Medulla oblongata (tissue), 1 donor: ENCODE measurements around the gene POLE.

Experiments
- DNase-seq: peaks from one replicate; pipeline ENCODE4 v3.0.0-alpha.2; 2015; ENCODE audit errors: extremely low spot score

The POLE gene

GRCh38 chr12:132631666-132632065, 55.5 kb downstream of the POLE start:
- DNase-seq: no peak

GRCh38 chr12:132630672-132631071, 56.5 kb downstream of the POLE start:
- no peak for DNase-seq

DNA sequence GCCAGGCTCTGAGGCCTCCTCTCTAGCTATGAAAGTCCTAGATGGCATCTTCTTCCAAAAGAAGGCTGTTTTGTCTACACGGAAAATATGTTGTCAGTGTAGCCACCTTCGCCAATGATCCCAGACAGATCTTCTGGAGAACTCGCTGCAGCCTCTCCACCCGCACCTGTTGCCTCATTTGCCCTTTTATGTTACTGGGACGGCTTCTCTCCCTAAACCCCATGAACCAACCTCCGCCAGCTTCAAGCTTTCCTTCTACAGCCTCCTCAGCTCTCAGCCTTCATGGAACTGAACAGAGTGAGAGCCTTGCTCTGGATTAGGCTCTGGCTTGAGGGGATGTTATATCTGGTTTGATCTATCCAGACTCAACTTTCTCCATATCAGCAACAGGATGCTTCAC, 57.8 kb downstream of the POLE start:
- DNase-seq: no peak

DNA sequence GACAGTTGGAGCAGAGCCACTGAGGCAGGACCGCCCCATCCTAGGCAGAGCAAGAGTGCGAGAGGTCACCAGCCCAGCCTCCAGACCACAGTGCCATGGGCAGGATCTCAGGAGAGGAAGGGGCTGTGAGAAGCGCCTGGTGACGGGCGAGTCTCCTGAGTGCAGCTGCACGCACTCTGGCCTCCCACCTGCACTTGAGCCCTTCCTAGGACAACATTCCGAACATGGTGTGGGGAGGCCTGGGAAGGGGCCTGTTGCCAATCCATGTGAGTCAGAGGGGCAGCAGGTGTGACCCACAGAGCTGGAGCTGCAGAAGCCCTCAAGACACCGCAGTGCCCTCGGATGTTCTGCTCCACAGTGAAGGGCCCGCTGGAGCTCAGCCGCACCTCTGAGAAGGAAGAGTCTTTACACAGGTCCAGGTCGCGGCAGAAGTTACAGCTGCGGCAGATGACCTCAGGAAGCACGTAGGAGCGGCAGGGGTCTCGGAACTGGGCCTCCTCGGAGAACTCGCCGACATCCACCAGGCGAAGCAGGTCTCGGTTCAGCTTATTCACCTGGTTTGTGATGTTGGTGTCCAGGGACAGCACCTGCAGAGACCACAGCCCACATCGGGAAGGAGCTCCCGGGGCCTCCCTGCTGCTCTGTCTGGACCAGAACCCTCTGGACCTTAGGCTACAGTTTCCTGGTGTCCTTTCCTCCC, 61.3 kb downstream of the POLE start:
- DNase-seq: no peak

DNA sequence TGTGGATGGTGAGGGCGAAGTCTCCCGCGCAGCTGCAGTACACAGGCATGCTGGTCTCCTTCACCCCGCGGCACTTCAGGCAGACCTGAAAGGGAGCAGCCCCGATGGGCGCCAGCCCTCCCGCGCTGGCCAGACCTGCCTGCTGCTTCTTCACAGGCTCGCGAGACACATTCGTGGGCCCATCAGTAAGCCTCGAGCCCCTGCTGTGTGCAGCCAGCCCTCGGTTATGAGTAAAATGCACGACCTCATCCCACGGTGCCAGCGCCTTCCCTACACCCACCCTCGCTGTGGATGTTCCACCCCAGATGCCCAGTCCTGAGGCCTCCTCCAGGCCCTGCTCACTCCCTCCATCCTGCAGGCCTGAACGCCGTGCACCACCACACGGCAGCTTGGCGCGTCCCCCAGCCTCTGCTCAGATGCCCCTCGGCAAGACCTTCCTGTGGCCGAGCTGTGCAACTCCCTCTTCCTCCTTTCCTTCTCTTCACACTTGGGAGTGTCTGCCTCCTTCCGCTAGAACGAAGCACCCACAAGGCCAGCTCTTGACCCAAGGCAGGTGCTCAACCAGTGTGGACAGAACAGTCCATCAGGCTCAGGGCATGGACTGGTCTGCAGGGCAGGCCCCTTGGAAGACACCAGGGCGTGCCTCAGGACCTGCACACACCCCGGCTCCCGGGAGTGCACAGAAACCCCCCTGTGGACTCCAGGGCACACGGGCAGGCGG, 62.1 kb downstream of the POLE start:
- DNase-seq: no peak

DNA sequence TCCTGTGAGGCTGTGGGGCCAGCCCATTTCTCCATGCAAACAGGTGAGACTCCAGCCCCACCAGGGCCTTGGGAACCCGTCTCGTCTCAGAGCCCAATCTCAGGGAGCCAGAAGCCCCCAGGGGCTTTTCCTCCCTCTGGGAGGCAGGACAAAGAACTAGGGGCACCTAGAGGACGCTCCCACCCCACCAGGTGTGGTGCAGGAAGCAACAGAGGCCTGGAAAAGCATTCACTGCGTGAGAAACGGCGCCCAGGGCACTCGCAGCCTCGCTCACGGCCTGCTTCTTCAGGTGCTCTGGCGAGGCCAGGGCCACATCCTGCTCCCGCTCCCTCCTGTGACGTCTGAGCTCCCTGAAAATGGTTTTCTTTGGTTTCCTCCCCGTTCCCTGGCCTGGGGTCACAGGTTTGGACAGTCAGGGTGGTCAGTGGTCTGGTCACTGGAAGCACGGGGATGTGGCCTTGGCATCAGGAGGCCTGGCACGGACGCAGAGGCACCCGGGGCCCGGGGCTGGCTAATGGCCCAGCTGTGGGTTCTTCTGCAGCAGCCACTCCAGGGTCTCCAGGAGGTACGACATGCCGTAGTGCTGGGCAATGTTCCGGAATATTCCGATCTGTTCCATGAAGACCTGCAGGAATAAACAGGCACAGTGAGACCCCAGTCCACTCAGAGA, 62.8 kb downstream of the POLE start:
- DNase-seq: no peak

DNA sequence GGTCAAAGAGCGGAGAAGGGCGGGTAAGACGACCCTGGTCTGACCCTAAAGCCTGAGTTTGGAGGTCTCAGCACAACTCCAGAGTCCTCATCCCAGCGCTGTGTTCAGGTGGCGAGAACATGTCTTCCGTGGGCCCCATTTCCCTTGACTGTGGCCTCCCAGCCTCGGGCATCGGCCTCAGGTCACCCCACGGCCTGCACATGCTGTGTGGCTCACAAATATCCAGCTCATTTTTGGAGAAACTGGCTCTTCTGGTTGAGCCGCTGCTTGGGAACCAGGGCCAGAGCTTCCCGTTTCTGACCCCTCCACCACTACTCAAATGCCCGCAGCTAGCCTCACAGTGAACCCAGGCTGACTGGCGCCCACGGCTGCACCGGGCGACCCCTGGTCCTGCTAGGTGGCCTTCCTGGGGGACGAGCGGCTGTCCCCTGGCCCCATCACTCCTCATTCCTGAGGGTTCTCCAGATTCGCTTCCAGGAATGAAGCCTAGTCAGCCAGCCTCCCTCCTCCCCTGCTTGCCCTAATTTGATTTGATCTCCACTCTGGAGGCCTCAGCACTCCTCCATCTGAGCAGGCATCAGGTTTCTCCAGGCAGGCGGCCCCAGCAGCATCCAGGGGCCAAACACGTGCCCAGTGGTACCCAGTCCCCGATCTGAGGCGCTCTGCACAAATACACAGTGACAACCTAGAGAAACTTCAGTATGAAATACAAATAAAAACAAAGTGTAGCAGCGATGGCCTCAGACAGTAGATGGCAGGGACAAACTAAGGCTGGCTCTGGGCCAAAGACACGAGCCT, 63.9 kb downstream of the POLE start:
- DNase-seq: no peak

- no peak for DNase-seq
Observed at GRCh38 chr12:132622437-132623071, 64.6 kb downstream of the POLE start.

DNA sequence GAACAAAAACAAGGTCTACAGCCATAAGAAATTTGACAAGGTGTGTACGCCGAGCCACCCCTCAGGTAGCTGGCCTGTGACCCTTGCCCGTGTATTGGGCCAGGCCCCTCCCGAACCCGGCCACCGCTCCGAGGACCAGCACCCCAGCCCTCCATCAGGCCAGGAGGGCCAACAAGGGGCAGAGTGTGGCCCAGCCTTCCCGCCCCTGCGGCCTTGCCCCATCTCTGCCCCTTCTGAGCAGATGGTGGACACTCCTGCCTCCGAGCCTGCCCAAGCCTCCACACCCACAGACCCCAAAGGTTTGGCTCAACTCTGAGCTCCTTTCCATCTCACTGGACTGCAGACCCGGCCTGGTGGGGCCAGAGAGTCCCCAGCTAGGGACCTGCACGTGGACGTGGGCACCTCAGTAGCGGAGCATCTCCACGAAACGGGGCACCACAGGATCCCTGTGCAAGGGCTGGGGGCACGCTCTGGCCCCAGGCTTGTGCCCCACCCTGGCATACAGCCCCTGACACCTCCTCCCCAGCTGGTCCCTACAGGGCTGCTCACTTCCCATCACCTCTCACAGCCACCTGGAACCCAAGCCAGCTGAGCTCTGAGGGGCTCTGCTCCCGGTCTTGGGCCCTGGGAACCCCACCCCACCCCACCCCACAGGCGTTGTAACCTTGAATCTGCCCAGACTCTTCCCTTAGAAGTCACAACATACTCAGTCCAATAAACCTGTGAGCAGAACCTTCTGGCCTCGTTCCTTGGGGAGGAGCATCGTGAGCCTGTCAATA, 65.3 kb downstream of the POLE start:
- DNase-seq: no peak

DNA sequence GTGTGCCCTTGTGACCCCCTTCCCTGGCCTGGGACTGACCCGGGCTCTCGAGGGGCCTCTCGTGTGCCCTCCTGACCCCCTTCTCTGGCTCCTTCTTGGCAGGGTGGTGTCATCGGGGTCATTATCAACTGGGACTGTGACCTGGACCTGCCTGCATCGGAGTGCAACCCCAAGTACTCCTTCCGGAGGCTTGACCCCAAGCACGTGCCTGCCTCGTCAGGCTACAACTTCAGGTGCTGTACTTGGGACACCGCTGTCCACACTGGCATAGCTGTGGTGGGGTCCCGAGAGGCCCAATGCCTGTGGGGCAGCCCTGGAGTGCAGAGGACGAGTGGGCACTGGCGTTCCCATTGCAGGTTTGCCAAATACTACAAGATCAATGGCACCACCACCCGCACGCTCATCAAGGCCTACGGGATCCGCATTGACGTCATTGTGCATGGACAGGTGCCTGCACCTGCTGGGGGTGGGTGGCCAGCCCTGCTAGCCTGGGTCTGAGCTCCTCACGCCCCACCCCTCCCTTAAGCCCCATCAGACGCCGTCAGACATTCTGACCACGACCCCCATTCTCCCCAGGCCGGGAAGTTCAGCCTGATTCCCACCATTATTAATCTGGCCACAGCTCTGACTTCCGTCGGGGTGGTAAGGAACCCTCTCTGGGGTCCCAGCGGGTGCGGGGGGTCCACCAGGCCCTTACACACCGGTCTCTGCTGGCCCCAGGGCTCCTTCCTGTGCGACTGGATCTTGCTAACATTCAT, 66.1 kb downstream of the POLE start:
- DNase-seq: no peak

GRCh38 chr12:132620113-132620898, 66.8 kb downstream of the POLE start:
- DNase-seq: no peak

- no peak for DNase-seq
Observed at GRCh38 chr12:132619386-132620112, 67.6 kb downstream of the POLE start.

DNA sequence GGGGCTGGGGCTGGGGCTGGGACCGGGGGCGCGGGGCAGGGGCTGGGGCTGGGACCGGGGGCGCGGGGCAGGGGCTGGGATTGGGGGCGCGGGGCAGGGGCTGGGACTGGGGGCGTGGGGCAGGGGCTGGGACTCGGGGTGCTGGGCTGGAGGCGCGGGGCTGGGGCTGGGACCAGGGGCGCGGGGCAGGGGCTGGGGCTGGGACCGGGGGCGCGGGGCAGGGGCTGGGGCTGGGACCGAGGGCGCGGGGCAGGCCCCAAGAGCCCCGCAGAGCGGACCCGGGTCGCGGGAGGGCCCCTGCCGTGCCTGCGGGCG, 68.1 kb downstream of the POLE start:
- no peak for DNase-seq

GRCh38 chr12:132618683-132619043, 68.5 kb downstream of the POLE start, which contains the start of gene P2RX2:
Gene P2RX2, plus strand, starts transcription at chr12:132618776. Its CDS starts 41 bp downstream, at chr12:132618817.
- DNase-seq: no peak

- DNase-seq: no peak
Observed at GRCh38 chr12:132617822-132618682, 69.1 kb downstream of the POLE start.

- DNase-seq: no peak
Observed at GRCh38 chr12:132617135-132617701, 69.9 kb downstream of the POLE start.

DNA sequence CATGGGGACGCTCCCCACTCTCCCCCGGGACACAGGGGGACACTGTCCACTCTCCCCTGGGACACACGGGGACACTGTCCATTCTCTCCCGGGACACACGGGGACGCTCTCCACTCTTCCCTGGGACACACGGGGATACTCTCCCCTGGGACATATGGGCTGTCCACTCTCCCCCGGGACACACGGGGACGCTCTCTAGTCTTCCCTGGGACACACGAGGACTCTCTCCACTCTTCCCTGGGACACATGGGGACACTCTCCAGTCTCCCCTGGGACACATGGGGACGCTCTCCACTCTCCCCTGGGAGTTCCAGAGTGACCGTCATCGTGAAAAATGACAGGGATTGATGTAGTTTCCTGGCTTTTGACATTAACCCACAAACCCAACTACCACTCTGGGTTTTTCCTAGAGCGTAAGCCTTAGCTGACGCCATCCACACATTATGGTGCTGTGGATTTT, 71.5 kb downstream of the POLE start:
- DNase-seq: no peak
